ENCODE data around the gene NHP2. TPM values are rescaled to one million over a fixed set of nuclear protein-coding genes. Genes with fewer than 3 reads are reported as not detected.

Gene NHP2
- total RNA-seq, 2 experiments from 2014 or later: 42.2 to 44.5 TPM

DNA sequence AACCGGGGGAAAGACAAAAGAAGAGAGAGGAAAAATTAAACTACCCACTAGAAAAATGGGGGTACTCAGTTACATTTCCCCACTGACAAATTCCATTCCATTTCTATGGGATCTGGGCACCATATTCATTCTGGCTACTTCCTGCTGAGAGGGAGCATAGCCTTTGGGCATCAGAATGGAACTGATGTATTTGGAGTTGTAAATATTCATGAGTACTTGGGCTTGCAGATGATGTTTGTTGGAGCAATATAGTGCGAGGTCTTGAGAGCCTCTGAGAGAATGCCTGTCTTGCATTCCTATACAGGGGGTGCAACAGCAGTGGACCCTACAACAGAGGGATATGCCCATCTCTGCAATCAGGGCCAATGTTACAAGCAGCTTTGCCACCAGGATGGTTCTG is 16.8 kb upstream of the NHP2 start:
- CTCF ChIA-PET: interaction anchor here (1.2 kb wide), 1 partner anchor 14 kb away, joined by 3 read pairs; no protein-coding TSS in a partner anchor
- Histone ChIP-seq H3K4me1 (ENCODE audit: insufficient read depth, low read length) (no peaks in the 10 kb centered on the region), H3K9me3 (ENCODE audit: control insufficient read depth in 1 of 2, insufficient read depth in 1 of 2, low read length in 2 of 2) (no peaks in the 10 kb centered on the region), H3K36me3 (ENCODE audit: insufficient read depth, low read length) (no peaks in the 10 kb centered on the region), H3K27me3 (ENCODE audit: control insufficient read depth in 1 of 2, insufficient read depth in 2 of 2, low read length in 2 of 2) (no peaks in the 10 kb centered on the region), H3K4me3 (ENCODE audit: low read length) (no peak overlapping the region), H3K27ac (ENCODE audit: low read depth in 1 of 2, low read length in 2 of 2) (no peak overlapping the region)
- DNase-seq (no peak), ATAC-seq (ENCODE audit: poor library complexity) (no peak)
- TF ChIP-seq, protein P1, sequence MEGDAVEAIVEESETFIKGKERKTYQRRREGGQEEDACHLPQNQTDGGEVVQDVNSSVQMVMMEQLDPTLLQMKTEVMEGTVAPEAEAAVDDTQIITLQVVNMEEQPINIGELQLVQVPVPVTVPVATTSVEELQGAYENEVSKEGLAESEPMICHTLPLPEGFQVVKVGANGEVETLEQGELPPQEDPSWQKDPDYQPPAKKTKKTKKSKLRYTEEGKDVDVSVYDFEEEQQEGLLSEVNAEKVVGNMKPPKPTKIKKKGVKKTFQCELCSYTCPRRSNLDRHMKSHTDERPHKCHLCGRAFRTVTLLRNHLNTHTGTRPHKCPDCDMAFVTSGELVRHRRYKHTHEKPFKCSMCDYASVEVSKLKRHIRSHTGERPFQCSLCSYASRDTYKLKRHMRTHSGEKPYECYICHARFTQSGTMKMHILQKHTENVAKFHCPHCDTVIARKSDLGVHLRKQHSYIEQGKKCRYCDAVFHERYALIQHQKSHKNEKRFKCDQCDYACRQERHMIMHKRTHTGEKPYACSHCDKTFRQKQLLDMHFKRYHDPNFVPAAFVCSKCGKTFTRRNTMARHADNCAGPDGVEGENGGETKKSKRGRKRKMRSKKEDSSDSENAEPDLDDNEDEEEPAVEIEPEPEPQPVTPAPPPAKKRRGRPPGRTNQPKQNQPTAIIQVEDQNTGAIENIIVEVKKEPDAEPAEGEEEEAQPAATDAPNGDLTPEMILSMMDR (IDR thresholded peaks at IDR 0.05): no peak
- no peaks in the 10 kb centered on the region for H3K36me3 Mint-ChIP-seq (ENCODE audit: low read depth)
- POLR2A ChIA-PET: no interaction called here
- H3K27ac Mint-ChIP-seq: no peak overlapping the region
- intact Hi-C loops (cut with DNase I, micrococcal nuclease): no loop called here
- H3K27me3 Mint-ChIP-seq: no peaks in the 10 kb centered on the region
- H3K9me3 Mint-ChIP-seq: no peaks in the 10 kb centered on the region
- H3K4me1 Mint-ChIP-seq (ENCODE audit: low read depth): no peaks in the 10 kb centered on the region
- no peak overlapping the region for H3K4me3 Mint-ChIP-seq

DNA sequence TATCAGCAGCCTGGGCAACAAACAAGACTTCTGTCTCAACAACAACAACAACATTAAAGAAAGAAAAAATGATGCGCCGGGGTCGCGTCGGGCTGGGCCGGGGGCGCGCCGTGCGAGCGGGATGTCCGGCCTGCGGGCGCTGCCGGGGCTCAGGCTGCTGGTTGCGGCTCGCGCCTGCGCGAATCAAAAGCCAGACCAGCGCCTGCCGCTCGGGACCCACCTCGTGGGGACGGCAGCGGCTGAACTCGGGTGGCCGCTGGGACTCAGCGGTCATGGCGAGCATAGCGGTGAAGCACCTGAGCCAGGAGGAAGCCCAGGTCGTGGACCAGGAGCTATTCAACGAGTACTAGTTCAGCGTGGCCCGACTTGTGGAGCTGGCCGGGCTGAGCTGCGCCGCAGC is 11.9 kb upstream of the NHP2 start:
- ATAC-seq (ENCODE audit: poor library complexity): no peak

DNA sequence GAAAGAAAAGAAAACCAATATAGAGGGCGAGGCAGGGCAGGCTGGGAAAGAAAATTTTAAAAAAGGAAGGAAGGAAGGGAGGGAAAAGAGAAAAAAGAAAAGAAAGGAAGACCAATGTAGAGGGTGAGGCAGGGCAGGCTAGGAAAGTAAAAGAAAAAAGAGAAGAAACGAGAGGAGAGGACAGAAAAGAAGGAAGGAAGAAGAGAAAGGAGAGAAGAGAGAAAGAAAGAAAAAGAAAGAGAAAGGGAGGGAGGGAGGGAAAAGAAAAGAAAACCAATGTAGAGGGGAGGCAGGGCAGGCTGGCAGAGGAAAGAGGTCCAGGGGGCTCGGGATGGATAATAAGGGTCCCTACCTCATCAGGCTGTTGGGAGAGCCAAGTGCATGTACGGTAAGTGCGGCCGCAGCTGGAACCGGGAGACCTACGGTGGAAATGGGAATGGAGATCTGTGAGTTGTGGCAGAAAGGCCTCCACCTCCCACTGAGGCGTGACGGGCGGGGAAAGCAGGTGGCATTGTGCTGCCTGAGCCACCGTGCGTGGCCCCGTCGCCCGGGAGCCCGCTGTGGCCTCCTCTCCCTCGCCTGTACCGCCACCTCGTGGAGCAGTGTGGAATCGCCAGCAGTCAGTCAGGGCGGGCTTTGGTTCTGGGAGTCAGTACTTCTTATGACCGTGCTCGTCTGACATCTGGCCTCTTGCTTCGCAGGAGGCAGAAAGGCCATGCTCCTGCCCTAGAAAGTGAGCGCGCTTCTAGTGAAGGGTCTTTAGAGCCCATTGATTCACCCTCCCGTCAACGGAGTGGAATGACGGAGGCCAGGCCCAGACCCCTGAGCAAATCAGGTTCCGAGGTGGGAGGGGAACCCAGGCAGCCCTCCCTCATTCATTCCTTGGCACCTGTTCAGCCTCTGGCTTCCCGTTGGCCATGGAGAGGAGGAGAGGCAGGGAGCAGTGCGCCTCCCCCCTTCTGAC is 10.4 kb upstream of the NHP2 start:
- CTCF ChIA-PET: interaction anchor here (1.2 to 1.5 kb wide), 2 partner anchors 10 to 88 kb away, joined by 4 read pairs; partner anchors contain the start of gene NHP2
- H3K27ac Mint-ChIP-seq: no peak overlapping the region

More for the DNA sequence above, 11.9 kb upstream of the NHP2 start:
- H3K9me3 Mint-ChIP-seq: no peaks in the 10 kb centered on the region
- Histone ChIP-seq H3K4me1 (ENCODE audit: insufficient read depth, low read length) (peaks cover 7% of the 10 kb centered on the region), H3K27ac (ENCODE audit: low read depth in 1 of 2, low read length in 2 of 2) (no peak overlapping the region), H3K27me3 (ENCODE audit: control insufficient read depth in 1 of 2, insufficient read depth in 2 of 2, low read length in 2 of 2) (no peaks in the 10 kb centered on the region), H3K9me3 (ENCODE audit: control insufficient read depth in 1 of 2, insufficient read depth in 1 of 2, low read length in 2 of 2) (no peaks in the 10 kb centered on the region), H3K36me3 (ENCODE audit: insufficient read depth, low read length) (no peaks in the 10 kb centered on the region), H3K4me3 (ENCODE audit: low read length) (no peak overlapping the region)
- ChIA-PET POLR2A (no interaction called here), CTCF (no interaction called here)
- DNase-seq: no peak
- H3K27ac Mint-ChIP-seq: no peak overlapping the region
- TF ChIP-seq, protein P1 (IDR thresholded peaks at IDR 0.05): no peak
- peaks cover 18% of the 10 kb centered on the region for H3K27me3 Mint-ChIP-seq
- no peaks in the 10 kb centered on the region for H3K36me3 Mint-ChIP-seq (ENCODE audit: low read depth)
- peaks cover 10% of the 10 kb centered on the region for H3K4me1 Mint-ChIP-seq (ENCODE audit: low read depth)
- no peak overlapping the region for H3K4me3 Mint-ChIP-seq
- intact Hi-C loops (cut with DNase I, micrococcal nuclease): no loop called here

More for the DNA sequence above, 10.4 kb upstream of the NHP2 start:
- Mint-ChIP-seq H3K27me3 (peaks cover 18% of the 10 kb centered on the region), H3K36me3 (ENCODE audit: low read depth) (no peaks in the 10 kb centered on the region), H3K9me3 (no peaks in the 10 kb centered on the region), H3K4me1 (ENCODE audit: low read depth) (peaks cover 10% of the 10 kb centered on the region), H3K4me3 (no peak overlapping the region)
- DNase-seq (peak; percentile 82 to 97 (median 92)), ATAC-seq (ENCODE audit: poor library complexity) (peak; percentile 100)
- Histone ChIP-seq H3K36me3 (ENCODE audit: insufficient read depth, low read length) (no peaks in the 10 kb centered on the region), H3K27ac (ENCODE audit: low read depth in 1 of 2, low read length in 2 of 2) (no peak overlapping the region), H3K9me3 (ENCODE audit: control insufficient read depth in 1 of 2, insufficient read depth in 1 of 2, low read length in 2 of 2) (no peaks in the 10 kb centered on the region), H3K4me3 (ENCODE audit: low read length) (no peak overlapping the region), H3K27me3 (ENCODE audit: control insufficient read depth in 1 of 2, insufficient read depth in 2 of 2, low read length in 2 of 2) (no peaks in the 10 kb centered on the region), H3K4me1 (ENCODE audit: insufficient read depth, low read length) (peaks cover 7% of the 10 kb centered on the region)
- intact Hi-C loops (cut with DNase I, micrococcal nuclease): loop anchor here (1.0 kb wide), 2 partner anchors 18 to 88 kb away; no protein-coding TSS in a partner anchor
- POLR2A ChIA-PET: no interaction called here
- TF ChIP-seq, protein P1 (IDR thresholded peaks at IDR 0.05): peak; percentile 92

Data from CD4-positive, alpha-beta T cell (primary cell).